ENCODE results near the gene FAM131B.

DNA sequence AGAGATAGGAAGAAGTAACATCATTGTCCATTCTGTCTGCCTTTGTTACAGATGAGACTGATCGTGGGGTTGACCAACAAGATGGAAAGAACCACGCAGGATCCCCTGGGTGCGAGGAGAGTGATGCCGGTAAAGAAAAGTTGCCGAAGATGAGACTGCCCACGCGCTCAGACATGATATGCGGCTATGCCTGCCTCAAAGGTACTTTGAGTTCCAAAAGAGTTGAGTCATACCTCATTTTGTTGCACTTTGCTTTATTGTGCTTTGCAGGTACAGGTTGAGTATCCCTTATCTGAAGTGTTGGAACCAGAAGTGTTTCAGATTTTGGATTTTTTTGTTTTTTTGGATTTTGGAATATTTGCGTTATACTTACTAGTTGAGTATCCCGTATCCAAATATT lies 58.8 kb downstream of the FAM131B start:
- TF ChIP-seq ZNF8 (CRISPR knock-in tag; IDR thresholded peaks at IDR 0.05) (no peak), TCF4 (CRISPR knock-in tag; IDR thresholded peaks at IDR 0.05; ENCODE audit: borderline replicate concordance) (no peak), ZC3H10 (CRISPR knock-in tag; IDR thresholded peaks at IDR 0.05) (no peak), ARNTL (CRISPR knock-in tag; IDR thresholded peaks at IDR 0.05; ENCODE audit: borderline replicate concordance, low read depth) (no peak), TSHZ2 (CRISPR knock-in tag; IDR thresholded peaks at IDR 0.05) (no peak), OSR1 (CRISPR knock-in tag; IDR thresholded peaks at IDR 0.05) (no peak)
- TF ChIP-seq, protein P1, sequence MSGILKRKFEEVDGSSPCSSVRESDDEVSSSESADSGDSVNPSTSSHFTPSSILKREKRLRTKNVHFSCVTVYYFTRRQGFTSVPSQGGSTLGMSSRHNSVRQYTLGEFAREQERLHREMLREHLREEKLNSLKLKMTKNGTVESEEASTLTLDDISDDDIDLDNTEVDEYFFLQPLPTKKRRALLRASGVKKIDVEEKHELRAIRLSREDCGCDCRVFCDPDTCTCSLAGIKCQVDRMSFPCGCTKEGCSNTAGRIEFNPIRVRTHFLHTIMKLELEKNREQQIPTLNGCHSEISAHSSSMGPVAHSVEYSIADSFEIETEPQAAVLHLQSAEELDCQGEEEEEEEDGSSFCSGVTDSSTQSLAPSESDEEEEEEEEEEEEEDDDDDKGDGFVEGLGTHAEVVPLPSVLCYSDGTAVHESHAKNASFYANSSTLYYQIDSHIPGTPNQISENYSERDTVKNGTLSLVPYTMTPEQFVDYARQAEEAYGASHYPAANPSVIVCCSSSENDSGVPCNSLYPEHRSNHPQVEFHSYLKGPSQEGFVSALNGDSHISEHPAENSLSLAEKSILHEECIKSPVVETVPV (CRISPR knock-in tag; IDR thresholded peaks at IDR 0.05) = no peak

Data from SK-N-SH treated with all-trans-retinoic acid at 6 μM for 48 hours (cell line).